Measurements from ENCODE around the gene DDA1.
"Not testable (repeated sequence)": the region's sequence is repeated elsewhere in the genome, so short reads cannot be mapped to it uniquely, and the experiment has no call there.

The DDA1 gene

DNA sequence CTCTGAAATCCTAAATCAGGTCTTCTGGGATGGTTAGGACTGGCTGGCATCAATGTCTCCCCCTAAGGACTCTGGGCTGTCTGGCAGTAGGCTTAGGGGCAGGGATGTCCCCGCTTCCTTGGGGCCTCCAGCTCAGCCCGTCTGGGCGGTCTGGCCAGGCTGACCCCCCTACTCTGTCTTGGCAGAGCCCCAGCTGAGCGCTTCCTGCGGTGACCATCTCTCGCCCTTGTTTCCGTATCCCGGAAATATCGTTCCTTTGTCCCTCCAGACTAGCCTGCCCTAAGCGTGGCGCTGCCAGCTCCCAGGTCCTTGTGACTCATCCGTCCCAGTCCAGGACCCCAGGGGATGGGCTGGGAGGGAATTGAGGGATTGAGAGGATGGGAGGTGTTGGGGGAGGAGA, 39.3 kb downstream of the DDA1 start:
- no peak for DNase-seq

DNA sequence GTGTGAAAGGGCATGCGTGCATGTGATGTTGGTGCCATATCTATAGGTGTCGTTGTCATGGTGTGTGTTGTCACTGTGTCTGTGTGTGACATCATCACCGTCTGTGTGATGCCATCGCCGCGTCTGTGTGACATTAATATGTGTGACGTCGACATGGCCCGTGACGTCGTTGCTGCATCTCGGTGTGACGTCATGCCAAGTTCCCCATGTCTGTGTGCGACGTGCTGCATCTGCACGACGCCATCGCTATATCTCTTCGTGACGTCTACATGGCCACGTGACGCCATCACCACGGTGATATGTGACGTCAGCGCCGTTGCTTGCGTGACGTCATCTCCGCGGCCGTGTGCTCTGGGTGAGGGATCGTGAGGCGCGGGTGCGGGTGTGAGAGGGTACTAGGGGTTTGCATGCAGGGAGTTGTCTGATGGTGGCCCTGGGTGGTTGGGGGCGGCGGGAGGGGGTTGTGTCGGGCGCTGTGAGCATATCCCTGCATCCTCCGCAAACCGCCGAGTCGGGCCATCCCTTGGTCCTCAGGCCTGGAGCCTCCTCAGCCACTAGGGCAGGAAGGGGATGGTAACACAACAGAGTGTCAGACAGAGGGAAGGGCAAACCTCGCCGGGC, 42.6 kb downstream of the DDA1 start:
- no peak for DNase-seq

DNA sequence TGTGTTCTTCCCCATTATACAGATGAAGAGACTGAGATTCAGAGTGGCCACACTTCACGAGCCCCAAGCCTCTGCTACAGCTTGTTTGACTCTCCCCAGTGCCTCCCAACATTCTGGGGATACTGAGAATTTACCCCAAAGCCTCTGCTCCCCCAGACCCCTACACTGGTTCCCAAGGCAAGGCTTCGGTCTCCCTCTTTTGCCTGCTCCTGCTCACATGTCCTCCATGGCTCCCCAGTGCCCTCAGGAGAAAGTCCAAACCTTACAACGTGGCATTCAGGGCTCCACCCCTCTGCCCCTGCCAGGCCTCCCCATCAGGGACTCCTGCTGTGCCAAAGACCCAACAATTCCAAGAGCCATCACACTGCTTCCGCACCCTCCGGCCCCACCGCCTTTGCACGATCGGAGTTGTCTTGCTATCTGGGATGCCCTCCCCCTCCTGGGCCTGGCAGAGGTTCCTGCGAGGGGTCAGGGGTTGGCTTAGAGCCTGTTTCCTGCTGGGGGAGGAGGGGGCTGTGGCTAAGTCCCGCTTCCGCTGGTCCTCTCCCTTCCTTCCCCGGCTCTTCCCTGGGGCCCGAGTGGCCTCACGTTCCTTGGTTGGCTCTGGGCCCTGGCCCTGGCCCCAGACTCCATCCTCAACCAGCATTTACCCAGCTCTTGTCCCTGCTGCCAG, 43.4 kb downstream of the DDA1 start:
- no peak for DNase-seq

DNA sequence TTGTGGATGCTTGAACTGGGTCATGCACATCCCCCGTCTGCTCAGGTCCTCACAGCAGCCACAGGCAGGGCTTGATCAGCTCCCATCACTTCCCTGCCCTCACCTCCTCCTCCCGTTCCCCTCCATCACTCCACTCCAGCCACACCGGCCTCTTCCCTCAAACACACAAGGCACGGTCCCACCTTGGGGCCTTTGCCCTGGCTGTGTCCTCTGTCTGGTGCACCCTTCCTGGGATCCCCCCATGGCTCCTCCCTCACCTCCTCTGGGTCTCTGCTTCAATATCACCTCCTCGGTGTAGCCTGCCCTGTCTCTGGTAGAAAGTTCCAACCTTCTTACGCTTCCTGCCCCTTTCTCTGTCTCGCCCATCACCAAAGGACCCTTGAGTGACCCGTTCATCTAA, 44.0 kb downstream of the DDA1 start:
- DNase-seq, result no peak

DNA sequence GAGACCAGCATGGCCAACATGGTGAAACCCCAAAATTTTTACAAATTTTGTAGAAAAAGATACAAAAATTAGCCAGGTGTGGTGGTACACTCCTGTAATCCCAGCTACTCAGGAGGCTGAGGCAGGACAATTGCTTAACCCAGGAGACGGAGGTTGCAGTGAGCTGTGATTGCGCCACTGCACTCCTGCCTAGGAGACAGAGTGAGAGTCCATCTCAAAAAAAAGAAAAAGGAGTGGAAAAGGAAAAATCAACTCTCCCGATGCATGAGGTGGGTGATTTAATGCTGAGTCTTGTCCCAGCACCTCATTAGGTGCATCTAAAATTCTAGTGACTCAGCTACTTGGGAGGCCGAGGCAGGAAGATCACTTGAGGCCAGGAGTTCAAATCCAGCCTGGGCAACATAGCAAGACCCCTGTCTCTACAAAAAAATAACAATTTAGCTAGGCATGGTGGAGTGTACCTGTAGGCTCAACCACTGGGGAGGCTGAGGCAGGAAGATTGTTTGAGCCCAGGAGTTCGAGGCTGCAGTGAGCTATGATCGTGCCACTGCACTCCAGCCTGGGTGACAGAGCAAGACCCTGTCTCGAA, 47.8 kb downstream of the DDA1 start:
- no peak for DNase-seq

DNA sequence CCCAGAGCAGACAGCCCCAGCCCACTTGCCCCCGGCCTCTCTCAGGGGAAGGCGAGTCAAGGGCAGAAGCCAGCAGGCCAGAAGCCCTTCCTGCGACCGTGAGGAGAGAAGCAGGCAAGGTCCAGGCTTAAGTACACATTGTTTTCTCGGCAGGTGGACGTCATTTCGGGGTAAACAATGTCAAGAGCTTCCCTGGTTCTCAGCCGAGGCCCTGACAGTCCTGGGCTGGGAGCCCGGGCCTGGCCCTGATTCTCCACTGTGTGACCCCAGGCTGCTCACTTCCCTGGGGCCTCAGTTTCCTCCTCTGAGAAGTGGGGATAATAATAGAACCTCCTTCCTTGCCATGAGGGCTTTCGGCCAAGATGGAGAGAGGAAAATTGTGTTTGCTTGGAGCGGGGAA, 48.4 kb downstream of the DDA1 start:
- no peak for DNase-seq

DNA sequence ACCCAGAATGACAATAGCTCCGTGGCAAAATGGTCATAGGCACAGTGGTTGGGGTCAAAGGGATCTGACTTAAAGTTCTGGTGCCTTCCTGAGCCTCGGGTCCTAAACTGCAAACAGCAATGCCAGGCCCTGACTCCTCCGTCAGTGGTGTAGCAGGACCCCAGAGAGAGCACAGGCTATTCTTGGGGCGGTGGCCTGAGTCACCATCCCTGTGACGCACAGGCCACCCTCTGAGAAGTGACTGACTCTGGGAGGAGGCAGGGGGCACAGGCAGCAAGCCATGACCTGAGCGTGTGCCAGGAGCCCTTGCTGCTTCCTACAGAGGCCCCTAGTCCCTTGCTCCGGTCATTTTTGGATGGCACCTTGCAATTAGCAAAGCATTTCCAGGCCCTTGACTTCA, 49.0 kb downstream of the DDA1 start:
- DNase-seq, result no peak

DNA sequence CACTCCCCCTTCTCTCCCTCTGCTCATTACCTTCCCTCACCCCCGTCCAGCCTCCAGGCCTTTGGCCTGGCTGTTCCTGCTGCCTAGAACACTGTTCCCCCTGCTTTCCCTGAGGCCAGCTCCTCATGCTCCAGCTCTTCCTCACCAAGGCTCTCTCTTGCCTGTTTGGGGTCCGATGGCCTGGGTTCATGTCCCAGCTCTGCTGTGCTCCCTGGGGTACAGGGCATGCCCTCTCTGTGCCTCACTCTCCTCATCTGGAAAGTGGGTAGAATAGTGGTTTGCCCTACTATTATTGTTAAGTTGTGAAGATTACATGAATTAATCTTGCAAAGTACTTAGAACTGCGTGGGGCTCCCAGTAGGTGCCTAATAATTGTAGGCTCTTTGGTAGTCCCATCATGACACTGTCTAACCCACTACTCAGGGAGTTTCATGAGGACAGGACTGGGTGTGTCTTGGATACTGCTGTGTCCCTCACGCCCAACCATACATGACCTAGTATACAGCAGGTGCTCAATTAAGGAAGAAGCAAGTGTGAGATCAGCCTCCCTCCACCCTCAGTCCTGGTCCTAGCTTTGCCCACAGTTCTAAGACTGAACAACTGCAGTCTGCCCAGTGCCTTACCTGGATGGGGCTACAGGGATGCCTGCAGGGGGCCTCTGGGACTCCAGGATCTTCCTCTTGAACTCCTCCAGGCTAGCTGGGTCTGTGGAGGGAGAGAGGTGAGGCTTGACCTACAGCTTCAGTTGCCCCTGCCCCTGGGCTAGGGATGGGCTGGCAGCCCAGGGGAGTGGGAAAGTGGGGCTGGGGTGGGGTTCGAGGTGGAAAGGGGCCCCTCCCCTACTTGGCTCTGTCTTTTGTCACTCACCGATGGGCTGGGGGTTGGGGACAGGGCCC, 50.8 kb downstream of the DDA1 start:
- no peak for DNase-seq

DNA sequence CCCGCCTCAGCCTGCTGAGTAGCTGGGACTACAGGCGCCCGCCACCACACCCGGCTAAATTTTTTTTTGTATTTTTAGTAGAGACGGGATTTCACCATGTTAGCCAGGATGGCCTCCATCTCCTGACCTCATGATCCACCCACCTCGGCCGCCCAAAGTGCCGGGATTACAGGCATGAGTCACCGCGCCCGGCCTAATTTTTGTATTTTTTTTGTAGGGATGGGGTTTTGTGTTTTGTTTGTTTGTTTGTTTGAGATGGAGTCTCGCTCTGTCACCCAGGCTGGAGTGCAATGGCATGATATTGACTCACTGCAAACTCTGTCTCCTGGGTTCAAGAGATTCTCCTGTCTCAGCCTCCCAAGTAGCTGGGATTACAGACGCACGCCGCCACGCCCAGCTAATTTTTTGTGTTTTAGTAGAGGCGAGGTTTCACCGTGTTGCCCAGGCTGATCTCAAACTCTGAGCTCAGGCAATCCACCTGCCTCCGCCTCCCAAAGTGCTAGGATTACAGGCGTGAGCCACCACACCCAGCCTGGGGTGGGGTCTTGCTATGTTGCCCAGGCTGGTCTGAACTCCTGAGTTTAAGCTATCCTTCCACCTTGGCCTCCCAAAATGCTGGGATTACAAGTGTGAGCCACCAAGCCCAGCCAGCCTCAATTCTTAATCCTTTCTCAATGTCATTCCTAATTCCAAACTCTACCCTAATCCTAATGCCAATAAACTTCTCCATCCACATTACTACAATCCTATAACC, 54.7 kb downstream of the DDA1 start:
- DNase-seq, result not testable (repeated sequence)

DNA sequence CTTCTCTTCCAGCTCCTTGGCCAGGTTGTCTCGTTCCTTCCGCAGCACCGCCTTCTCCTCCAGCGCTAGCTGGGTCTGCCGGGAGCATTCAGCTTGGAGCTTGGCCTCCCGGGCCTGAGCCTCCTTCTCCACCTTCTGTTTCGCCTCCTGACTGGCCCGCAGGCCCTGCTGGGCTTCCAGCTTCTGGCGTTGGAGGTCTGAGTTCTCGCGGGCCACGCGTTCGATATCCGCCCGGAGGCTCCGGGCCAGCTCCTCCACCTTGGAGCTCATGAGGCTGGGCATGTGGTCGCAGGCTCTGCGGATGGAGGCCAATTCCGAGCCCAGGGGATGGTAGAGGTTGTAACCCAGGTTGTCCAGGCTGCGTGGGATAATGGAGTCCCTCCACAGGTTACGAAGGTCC, 56.0 kb downstream of the DDA1 start:
- no peak for DNase-seq

DNA sequence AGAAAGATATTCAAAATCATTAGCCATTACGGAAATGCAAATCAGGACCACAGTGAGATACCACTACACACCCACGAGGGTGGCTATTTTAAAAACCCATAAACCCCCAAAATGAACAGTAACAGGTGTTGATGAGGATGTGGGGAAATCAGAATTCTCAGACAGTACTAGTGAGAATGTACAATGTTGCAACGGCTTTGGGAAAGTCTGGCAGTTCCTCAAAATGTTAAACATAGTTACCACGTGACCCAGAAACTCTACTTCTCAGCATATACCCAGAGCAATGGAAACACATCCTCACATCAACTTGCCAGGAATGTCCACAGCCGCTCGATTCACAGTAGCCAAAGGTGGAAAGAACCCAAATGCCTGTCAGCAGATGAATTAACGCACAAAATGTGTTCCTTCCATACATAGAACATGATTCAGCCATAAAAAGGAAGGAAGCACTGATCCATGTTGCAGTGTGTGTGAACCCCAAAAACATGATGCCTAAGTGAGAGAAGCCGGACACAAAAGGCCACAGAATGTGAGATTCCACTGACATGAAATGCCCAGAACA, 60.7 kb downstream of the DDA1 start:
- DNase-seq, result no peak

Data from KG1 (cell line).